Stimulated activated CD4-positive, alpha-beta T cell treated with anti-CD3 and anti-CD28 coated beads, Interleukin-1b, Interleukin-23, amount 100 ng/mL, for 48 hours (primary cell): Measurements from ENCODE around the gene CKAP2L.

Experiments used
- DNase-seq: peaks from one replicate; pipeline ENCODE4 v3.0.0-alpha.2; 2020

The CKAP2L gene

DNA sequence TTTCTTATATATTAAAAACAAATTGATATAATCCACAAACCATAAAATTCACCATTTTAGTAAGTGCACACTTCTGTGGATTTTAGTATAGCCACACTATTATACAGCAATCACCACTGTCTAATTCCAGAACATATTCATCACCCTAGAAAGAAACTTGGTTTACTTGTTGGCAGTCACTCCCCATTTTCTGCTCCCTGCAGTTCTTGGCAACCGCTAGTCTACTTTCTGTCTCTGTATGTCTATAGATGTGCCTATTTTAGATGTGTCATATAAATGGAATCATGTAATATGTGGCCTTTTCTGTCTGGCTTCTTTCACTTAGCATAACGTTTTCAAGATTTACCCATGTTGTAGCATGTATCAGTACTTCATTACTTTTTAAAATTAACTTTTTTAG is 5.7 kb downstream of the CKAP2L start:
- no peak for DNase-seq

DNA sequence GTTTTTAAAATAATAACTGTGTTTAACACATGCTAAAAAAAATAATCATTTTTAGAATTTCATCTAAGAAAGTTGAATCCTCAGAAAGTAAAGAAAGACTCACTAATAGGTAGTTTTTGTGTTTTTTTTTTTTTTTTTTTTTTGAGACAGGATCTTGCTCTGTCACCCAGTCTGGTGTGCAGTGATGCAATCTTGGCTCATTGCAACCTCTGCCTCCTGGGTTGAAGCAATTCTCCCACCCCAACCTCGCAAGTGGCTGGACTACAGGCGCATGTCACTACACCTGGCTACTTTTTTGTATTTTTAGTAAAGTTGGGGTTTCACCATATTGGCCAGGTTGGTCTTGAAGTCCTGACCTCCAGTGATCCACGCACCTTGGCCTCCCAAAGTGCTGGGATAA is 7.1 kb downstream of the CKAP2L start:
- DNase-seq, result no peak

DNA sequence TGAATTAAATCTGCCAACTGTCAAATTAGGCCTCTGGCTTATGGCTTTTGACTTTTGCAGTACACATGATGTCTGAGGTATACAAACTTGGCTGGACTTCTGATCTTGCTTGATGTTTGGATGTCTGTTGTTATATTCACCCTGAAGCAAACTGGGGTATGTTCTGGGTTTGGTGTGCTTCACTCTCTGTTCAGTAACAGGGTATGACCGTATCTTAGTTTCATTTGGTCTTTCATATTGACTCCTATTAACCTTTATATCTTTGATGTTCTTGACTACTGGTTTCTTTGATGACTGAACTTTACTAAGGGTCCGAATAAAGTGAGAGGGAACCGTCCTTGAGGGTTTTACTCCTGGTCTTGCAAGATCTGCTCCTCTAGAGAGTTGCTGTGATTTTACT is 8.2 kb downstream of the CKAP2L start:
- no peak for DNase-seq

DNA sequence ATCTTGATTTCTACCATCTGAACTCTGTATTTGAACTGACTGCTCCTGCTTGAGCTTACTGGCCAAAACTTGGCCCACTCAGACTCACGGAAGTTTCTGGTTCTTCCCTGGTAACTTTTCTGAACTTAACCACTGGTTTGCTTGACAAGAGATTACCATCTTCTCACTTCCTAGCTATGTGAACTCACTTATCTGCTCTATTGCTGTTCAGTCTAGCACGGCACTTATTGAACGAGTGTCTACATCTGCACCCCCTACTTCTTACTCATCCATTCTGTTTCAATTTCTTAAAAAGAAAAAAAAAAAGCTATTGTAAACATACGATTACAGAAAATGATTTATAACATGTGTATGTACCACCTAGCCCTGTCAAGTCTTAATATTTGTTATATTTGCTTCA is 9.0 kb downstream of the CKAP2L start:
- DNase-seq, result no peak

DNA sequence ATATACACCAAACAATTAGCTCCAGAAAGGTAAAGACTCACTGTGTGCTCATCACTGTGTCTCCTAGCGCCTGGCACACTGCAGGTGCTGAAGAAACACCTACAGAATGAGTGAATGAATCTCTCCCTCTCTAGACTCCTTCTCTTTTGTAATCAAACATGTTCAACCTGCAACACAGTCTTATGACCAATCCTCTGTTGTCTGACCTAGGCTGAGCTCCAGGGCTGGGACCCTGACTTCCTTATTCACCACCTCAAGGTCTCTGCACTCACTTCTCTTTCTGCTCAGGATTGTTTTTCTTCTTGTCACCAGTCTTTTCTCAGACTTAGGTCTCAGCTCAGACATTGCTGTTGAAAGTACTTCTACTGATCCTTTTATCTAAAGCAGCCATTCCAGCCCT is 9.8 kb downstream of the CKAP2L start:
- no peak for DNase-seq

DNA sequence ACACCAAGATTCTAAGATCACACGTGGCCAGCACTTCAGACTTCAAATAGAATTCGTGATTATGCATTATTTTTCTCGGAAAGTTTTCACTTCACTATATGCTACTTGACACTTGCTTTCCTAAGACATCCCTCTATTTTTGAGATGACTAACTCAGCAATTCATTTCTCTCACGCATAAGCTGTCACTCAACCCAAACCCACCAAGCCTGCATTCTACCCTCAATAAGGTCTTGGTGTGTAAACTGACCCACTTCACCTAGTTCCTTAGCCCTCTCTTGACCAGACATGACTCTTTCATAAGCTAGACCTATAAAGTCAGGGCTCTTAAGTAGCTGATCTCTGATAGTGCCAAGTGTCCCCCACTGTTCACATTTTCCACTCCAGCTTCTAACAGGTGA is 11.7 kb downstream of the CKAP2L start:
- no peak for DNase-seq

DNA sequence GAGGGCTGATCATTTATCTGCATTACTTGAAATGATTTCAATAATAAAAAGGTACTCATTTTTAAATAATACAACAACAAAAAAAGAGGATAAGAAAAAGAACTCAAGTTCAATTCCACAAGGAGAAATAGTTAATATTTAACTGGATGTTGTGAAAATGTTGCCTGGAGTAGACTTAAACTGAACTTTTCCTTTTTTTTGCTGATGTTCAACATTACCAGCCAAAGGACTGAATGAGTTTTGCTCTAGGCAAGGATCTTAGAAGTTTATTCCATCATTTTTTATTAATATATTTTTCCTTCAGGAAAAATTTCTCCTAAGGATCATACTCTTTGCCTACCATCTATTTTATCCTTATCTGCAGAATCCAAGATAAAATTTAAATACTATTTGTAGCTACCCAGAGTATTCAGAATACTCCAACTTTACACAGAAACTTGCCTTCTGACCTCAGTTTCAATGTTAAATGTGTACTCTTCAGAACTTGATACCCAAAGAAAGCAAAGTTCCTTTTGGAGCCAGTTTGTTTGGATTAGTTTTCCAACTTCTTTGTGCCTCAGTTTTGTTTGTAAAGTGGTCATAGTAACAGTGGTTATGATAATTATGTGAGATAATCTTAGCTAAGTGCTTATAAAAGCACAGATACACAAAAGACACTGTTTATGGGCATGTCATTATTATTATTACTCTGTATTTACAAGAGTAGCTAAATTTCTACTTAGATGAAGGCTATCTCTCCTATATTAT is 12.8 kb downstream of the CKAP2L start:
- no peak for DNase-seq

DNA sequence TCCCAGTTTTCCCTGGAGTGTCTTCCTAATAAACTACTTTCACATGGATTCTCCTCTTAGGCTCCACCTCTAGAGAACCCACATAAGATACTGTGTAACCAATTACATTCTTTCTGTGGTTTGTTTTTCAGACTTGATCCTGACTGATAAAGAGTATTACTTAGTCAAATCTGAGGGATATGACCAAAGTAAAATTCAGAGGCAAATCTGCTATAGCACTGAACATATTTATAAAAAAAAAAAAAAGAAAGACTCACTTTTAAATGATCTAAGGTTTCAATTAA is 13.9 kb downstream of the CKAP2L start:
- DNase-seq, result no peak

DNA sequence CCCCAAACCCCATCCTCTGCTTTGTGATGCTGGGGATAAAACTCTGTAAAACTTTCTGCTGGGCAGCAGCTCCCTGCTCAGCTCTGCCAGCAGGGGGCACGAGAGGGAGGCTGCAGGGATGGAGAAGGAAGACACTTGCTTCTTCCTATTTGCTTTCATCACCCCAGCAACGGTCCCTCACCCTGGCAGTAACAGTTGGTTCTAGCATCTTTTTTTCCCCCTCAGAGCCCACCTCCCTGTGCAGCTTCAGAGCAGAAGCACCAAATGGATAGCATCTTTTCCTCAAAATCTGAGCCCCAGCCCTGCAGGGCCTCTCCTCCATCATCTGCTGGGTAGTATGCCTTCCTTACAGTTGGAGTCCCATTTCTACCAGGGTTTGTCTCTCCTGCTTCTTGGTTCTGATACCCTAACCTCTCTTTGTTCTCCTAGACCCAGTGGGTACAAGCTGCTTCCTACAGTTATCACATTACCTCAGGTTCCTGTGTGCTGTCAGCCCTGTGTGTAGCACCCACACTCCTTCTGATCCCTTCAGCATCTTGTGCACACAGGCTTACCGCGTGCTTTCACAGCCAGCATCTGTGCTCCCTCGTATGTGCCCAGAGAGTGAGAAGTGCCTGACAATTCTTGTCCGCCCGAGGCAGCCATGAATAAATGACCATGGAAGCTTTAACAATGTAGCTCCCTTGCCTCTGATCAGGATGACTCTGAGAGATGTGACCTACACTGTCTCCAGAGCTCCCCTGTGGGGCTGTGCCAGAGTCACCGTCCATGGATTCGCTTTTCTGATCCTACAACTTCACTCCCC is 14.5 kb downstream of the CKAP2L start:
- peak; percentile 76 for DNase-seq

DNA sequence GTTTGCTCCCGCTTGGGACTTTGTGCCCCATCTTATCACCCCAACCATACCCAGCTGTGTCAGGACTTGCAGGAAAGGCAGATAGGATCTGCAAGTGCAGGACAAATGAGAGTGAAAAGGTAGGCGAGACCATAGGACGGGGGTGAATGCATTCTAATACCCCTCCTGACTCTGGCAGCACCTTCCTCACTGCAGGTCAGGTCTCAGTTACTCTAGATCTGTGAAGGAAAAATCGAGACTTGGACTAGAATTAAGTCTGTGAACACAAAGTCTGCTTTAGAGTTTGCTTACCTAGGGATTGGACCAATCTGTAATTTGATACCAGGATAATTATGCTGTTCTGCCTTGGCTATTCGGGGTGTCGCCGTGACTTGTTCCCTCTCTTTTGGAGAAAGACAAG is 23.9 kb downstream of the CKAP2L start:
- no peak for DNase-seq

DNA sequence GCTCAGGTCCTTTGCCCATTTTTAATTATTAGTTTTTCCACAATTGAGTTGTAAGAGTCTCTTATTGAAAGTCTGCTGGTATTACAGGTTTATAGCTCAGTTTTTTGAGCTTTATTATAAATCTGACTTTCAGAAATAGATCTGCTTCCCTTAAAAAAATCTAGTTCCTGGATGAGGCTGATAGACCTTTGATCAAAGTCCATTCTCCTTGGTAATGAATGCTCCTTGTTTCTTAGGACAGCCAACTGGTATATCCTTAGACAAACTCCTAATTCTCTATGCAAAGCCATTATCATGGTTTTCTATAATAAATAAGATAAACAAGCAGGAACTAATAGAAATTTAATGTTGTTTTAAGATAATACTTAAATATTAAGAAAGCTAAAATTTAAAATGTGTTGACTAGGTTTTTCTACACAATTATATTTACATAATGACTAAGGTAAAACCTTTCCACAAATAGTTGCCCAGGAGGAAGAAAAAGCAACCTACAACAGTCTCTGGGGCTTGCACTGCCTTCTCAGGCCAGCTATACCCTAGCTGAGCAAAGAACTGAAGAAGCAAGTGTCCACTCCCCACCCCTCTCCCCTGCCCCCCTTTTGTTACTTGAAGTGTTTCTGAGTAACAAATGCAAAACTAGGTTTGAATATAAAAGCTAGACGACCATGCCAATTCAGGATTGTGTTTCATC is 26.7 kb downstream of the CKAP2L start:
- DNase-seq, result no peak

DNA sequence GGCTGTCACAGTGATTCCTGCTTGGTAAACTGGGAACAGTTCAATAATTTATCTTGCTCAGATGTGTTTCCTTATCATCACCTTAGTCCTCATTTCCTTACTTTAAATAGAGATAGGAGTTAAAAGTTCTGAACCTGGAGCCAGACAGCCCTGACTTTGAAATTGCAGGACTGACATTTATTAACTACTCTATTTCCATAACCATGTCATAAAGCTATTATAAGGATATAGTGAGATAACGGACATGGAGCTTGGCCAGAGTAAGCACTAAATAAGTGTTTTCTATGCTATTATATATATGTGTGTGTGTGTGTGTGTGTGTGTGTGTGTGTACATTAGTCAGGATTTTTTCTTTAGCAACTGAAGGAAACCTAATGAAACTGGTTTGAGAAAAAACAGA is 30.5 kb downstream of the CKAP2L start:
- no peak for DNase-seq

DNA sequence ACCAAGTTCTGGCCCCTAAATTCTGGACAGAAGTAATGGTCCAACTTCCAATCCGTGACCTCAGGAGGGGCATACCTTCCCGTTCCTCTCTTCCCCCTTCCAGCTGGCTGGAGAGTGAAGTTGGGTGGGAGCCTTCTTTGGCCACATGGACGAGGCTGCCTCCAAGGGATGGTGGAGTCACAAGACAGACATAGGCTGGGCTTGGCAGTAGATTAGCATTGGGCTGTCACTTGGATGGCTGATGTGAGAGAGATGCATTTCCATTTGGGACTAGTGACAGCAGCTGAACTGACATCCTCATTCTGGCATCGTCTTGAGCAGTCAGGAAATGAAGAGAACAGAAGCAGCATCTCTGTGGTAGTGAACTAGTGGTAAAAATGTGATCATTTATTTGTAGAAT is 31.0 kb downstream of the CKAP2L start:
- no peak for DNase-seq

DNA sequence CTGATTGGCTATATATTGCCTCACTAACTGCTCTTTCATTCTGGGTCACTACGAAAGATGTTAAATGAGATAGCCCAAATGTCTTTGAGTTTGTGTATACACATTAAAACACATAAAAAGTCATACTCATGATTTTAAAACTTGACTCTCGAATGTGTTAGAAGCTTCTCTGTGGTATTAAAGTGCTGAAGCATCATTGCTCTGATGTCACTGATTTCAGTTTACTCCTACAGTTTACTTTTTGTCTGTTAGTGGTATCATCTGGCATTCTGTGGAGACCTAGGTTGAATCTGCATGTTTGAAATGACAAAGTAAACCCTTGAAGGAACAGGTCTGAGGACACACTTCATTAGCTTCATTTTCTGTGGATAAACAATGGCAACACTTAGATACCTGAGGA is 32.9 kb downstream of the CKAP2L start:
- DNase-seq, result no peak

DNA sequence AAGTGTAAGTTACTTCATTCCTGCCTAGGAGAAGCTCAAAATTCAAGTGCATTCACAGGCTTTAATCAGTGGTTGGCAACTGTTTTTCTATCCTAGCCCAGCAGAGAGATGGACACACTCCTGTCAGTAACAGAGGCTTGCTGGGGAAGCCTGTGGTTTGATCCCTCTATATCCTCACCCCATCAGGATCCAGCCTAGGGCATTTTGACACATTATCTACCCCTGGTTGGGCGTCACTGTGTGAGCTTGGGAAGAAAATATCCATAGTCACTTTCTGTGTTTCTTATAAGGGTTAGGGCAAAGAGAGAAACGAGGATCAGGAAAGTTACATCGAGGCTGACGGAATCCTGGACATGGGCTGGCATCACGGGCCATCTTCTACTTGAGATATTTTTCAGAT is 33.6 kb downstream of the CKAP2L start:
- no peak for DNase-seq

DNA sequence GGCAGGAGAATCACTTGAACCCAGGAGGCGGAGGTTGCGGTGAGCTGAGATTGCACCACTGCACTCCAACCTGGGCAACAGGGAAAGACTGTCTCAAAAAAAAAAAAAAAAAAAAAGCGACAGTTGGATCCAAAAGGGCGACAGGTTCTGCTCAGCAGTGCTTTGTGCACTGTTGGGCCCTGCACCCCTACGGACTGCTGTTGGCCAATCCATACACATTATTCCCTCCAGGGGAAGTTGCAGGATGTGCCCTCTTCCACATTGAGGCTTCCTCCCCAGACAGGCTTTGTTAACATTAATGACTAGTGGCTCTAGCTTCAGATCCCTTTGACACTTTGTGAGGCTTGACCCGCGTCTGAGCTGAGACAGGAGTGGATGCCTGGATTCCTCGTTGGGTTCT is 34.2 kb downstream of the CKAP2L start:
- no peak for DNase-seq

DNA sequence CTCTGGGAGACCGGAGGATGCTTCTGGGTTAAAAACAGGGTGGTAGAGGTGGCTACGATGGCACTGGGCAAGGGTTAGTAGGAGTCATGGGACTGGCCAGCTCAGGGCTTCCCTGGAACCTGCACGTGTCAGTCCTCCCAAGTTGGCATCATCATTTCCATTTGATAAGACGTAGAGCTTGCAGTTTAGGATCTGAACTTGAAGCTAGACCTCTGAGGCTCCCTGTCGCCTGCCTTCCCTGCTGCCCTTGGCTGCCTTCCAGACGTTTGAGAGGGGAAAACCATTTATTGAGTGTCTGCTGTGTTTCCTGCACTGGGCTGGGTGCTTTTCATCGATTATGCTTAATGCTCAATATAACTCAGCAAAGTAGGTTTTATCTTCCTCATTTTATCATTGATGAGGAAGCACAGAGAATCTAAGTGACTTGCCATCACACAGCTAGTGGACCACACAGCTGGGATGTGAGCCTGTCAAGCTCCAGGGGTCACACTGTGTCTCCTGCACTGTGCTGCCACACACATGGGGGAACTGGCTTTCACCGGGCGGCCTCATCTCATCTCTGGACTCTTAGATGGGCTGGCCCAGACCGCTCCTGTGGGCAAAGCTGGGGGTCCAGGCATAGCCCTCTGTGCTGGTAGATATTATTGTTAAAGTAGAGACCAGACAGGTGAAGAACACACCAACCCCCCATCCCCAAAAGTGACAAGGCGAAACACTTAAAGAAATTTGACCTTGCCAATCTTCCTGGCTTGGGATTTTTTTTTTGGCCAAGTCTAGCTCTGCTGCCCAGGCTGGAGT is 35.8 kb downstream of the CKAP2L start:
- no peak for DNase-seq

DNA sequence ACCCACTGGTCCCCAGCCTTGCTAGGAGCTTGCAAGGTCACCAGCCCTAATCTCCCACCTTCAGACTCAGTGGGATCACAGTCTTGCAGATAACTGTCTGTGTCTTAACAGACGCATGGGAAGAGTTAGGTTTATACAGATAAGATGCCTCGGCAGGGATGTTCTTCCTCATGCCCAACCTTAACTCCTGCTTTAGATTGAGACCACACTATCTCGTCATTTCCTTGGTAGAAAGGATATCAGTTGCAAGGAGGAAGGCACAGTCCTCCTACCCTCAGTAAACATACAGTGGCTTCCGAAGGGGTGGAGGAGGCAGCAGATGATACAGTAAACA is 36.4 kb downstream of the CKAP2L start:
- DNase-seq, result no peak

DNA sequence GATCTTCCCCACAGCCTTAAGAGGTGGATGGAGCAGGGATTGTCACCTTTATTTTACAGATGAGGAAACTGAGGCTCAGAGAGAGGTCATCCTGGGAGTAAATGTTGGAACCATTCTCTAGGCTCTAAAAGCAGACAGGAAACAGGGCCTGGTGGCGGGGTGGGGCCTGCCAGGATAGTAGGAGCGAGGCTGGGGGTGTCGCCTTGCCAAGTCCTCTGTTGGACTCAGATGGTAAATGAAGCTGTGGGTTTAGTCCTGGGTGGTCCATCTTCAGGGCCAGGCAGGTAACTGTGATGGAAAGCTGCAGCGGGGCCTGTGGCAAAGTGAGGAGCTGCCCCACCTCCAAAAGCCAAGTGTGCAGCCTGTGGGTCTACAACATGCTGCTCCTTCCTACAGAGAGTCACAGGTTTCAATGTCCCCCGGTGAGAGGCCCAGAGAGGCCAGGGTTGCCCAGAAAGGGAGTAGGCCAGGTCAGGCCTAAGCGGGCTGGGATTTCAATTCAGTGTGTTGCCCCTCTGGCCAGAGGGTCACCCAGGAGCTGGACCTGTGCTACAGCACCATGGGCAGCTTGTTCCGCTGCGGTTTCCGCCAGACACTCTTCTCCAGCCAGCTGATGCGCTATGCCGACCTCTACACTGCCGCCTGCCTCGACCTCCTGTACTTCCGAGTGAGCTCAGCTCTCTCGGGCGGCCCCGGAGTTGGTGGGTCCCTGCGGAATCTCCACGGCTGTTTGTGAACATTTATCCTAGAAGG is 37.0 kb downstream of the CKAP2L start:
- DNase-seq, result no peak

DNA sequence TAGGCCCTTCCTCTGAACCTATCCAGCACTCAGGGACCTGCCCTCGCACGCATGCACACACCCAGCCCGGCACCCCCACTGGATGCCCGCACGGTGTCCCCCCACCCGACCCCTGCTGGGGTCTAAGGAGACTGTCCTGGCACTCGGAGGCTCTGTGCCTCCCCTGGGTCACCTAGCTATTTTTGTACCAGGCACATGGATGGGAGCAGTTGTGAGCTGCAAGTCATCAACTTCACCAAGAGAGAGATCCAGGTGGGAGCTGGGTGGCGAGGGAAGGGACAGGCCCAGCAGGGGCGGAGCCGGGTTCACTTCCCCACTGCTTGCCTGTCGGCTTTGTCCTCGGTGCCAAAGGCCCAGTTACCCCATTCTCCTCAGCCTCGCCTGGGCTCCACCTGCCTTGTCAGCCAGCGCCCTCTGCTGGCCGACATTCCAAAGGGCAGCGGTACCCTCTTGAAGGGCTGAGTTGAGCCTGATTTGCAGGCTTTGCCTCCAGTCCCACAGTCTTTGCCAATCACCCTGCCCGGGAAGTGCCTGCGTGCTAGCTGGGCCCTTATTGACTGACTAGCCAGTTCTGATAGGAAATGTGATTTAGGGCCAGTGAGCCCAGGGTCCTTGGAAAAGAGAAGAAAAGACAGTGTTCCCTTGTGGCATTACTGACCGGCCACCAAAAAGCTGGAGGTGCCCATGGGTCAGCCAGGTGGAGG is 37.8 kb downstream of the CKAP2L start:
- DNase-seq, result peak; percentile 89

DNA sequence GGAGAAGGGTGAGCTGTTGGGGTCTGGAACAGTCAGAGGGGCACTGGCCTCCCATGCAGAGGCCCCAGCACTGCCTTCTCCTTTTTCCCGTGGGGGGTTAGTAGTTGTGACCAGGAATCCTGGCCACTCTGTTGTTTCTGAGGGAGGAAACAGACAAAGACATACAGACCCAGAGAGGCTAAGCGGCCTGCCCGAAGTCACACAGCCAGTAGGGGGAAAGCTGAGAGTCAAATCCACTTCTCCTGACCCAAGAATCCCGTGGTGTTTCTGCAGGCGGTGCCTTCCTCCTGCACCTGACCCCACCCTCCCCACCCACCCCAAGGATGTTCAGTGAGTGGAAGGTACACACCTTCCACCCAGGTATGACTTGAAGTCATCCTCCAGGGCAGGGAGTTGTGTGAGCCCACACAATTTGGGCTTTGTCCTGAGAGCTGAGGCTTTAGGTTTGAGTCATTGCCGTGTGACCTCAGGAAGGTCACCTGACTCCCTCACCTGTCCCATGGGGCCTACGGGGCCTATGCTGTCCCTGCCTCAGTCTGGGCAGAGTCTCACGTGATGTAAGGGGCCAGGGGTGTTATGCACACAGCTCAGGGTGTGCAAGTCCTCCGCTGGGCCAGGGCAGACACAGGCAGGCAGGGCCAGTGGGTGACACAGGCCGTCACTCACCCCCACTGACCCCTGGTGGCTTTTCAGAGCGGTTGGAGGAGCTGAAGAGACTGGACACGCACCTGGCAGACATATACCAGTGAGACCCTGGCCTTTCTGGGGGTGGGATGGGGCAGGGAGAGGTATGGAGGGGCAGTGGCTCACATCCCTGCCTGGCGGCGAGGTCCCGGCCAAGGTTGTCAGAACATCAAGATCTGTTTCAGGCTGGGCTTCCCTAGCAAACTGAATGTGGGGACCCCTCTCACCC is 38.6 kb downstream of the CKAP2L start:
- DNase-seq, result no peak
